K562 (cell line): ENCODE measurements around the gene EDRF1. TPM values are rescaled to one million over a fixed set of nuclear protein-coding genes. Genes with fewer than 3 reads are reported as not detected.

Source experiments
- AFF1 ChIP-seq, 2 experiments: fragments of 450-650 bp; IDR thresholded peaks; 2 replicates each; pipeline ENCODE4 v1.6.1; 2018; ENCODE audit warnings: mild to moderate bottlenecking in 2 of 2, low read depth in 1 of 2; ENCODE audit not compliant: partially characterized antibody in 2 of 2
- BRCA1 ChIP-seq, 2 experiments: fragments of 450-650 bp in 1 of 2; sonication (generic) in 1 of 2; formaldehyde crosslinking in 1 of 2; IDR thresholded peaks; 2 replicates each; pipeline versions ENCODE4 v1.5.0 to v1.6.1; 2017 to 2020; ENCODE audit warnings: mild to moderate bottlenecking in 1 of 2, missing genetic modification reagents in 1 of 2
- CCNT2 ChIP-seq: IDR thresholded peaks from 2 replicates; pipeline ENCODE4 v1.6.1; 2011; ENCODE audit warnings: borderline replicate concordance, low read depth, mild to moderate bottlenecking, moderate library complexity, mixed read lengths, low read length; ENCODE audit not compliant: insufficient read length; ENCODE audit errors: extremely low read depth
- CTBP1 ChIP-seq: fragments of 450-650 bp; IDR thresholded peaks from 2 replicates; pipeline ENCODE4 v1.6.1; 2016; ENCODE audit warnings: borderline replicate concordance
- E2F1 ChIP-seq: sonication (generic); formaldehyde crosslinking; IDR thresholded peaks from 2 replicates; pipeline ENCODE4 v1.8.1; 2023; ENCODE audit warnings: mild to moderate bottlenecking, missing genetic modification reagents, moderate library complexity
- HDAC2 ChIP-seq: fragments of 450-650 bp; IDR thresholded peaks from 2 replicates; pipeline ENCODE4 v1.6.1; 2016; ENCODE audit warnings: mild to moderate bottlenecking
- KDM5B ChIP-seq: fragments of 200-600 bp; sonication (generic); IDR thresholded peaks from 2 replicates; pipeline ENCODE4 v1.6.1; 2012; ENCODE audit warnings: low read depth, mild to moderate bottlenecking, moderate library complexity, low read length, control low read depth, inconsistent platforms; ENCODE audit not compliant: insufficient replicate concordance
- MAZ ChIP-seq, 2 experiments: fragments of 450-650 bp in 1 of 2; sonication (generic) in 1 of 2; formaldehyde crosslinking; IDR thresholded peaks in 1 of 2; conservative IDR thresholded peaks in 1 of 2; 2 replicates each; pipeline versions ENCODE4 v1.4.0 to v1.5.0; 2020; ENCODE audit warnings: mild to moderate bottlenecking in 1 of 2, missing genetic modification reagents in 1 of 2
- PHTF2 ChIP-seq: fragments of 250-450 bp; sonication (Bioruptor Pico); IDR thresholded peaks from 2 replicates; pipeline ENCODE4 v1.5.0; 2021; ENCODE audit warnings: mild to moderate bottlenecking
- POLR2H ChIP-seq: IDR thresholded peaks from 2 replicates; pipeline ENCODE4 v1.6.1; 2016; ENCODE audit warnings: missing genetic modification characterization, low read depth, mild to moderate bottlenecking, control low read depth, missing compliant biosample characterization, moderate library complexity
- PURB ChIP-seq: sonication (generic); formaldehyde crosslinking; IDR thresholded peaks from 2 replicates; pipeline ENCODE4 v1.9.0; 2021; ENCODE audit warnings: low read depth, mild to moderate bottlenecking, missing genetic modification reagents
- RBFOX2 ChIP-seq: fragments of 200-400 bp; formaldehyde crosslinking; IDR thresholded peaks from 2 replicates; pipeline ENCODE4 v1.6.1; 2017; ENCODE audit warnings: low read depth, mild to moderate bottlenecking, low read length, moderate library complexity
- SUPT5H ChIP-seq: fragments of 450-650 bp; IDR thresholded peaks from 2 replicates; pipeline ENCODE4 v1.6.1; 2016
- ZNF764 ChIP-seq: fragments of 250-450 bp; sonication (Bioruptor Pico); IDR thresholded peaks from 2 replicates; pipeline ENCODE4 v1.4.0; 2020; ENCODE audit warnings: low read depth, mild to moderate bottlenecking, moderate library complexity
- polyA plus RNA-seq, 8 experiments: library from polyadenylated mRNA; depleted of rRNA in 4 of 8; stranded (reverse) in 5 of 8; unstranded in 3 of 8; fragments of >200 nt; fragmentation: Nextera tagmentation in 2 of 8; fragmentation: Illumina TruSeq in 1 of 8; extraction: Ambion mirVana in 2 of 8; extraction: Trizol in 1 of 8; gene quantifications; 2 replicates each; pipeline versions ENCODE4 v1.2.1 to v1.2.3, GENCODE V29; 2011 to 2014; ENCODE audit warnings: inconsistent platforms in 1 of 8, missing spikeins in 1 of 8
- total RNA-seq, 7 experiments: library from RNA; depleted of rRNA in 6 of 7; stranded (reverse); fragments of >200 nt in 6 of 7; fragmentation: Illumina TruSeq in 2 of 7; extraction: Trizol in 2 of 7; gene quantifications; 2 replicates each; pipeline versions ENCODE4 v1.2.1 to v1.2.3, GENCODE V29; 2011 to 2021; ENCODE audit warnings: low replicate concordance in 1 of 7
- TF ChIP-seq, protein P1 (sequence below), 2 experiments: fragments of 450-650 bp; conservative IDR thresholded peaks; 2 replicates each; pipeline ENCODE4 v1.6.1; 2017; ENCODE audit warnings: mild to moderate bottlenecking in 2 of 2, moderate library complexity in 2 of 2
- TF ChIP-seq, protein P2 (sequence below): fragments of 450-650 bp; IDR thresholded peaks from 2 replicates; pipeline ENCODE4 v1.6.1; 2016; ENCODE audit warnings: borderline replicate concordance

Gene EDRF1
- total and polyA plus RNA-seq, 9 of the 15 experiments (the other 6 are each of a cell fraction or from before 2014, with no cell fraction given): 7.6 to 26.0 (median 18.6) TPM

DNA sequence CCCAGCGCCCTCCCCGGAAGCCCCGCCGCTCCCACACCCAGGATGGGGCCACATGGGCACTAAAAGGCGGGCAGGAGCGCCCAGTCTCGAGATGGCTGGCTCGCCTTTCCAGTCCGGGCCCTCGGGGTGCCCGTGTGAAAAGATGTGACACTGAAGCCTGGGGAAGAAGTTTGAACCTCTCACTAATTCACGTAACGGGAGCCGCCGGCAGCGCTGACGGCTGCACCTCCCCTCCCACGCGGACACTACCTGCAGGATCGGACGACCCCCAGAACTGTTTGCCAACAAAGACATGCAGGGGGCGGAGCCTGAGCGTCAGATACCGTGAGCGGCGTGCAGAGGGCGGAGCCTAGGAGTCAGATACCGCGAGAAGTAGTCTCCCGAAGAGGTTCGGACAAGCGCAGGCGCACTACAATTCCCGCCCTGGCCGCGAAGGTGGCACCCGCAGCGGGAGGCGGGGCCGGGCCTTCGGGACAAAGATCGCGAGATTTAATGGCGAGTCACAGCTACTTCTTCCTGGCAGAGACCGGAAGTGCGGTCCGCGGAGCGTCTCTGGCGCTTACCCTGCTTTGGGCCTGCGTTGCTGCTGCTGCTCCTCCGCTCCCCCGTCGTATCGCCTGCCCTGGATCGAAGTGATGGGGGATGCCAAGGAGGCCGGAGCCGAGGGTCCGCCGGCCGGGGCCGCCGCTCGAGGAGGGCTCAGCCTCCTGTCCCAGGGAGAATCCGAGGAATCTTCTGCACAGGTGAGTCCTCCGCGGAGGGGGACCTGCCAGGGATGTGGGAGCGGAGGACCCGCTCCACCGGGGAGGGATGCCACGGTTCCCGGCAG, at the start of gene EDRF1 (continued):
- TF ChIP-seq, protein P1, sequence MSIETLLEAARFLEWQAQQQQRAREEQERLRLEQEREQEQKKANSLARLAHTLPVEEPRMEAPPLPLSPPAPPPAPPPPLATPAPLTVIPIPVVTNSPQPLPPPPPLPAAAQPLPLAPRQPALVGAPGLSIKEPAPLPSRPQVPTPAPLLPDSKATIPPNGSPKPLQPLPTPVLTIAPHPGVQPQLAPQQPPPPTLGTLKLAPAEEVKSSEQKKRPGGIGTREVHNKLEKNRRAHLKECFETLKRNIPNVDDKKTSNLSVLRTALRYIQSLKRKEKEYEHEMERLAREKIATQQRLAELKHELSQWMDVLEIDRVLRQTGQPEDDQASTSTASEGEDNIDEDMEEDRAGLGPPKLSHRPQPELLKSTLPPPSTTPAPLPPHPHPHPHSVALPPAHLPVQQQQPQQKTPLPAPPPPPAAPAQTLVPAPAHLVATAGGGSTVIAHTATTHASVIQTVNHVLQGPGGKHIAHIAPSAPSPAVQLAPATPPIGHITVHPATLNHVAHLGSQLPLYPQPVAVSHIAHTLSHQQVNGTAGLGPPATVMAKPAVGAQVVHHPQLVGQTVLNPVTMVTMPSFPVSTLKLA (conservative IDR thresholded peaks at IDR 0.05): peak; percentile 81 to 85
- TF ChIP-seq PURB (no peak), ZNF764 (CRISPR knock-in tag) (no peak), MAZ (CRISPR knock-in tag; conservative IDR thresholded peaks at IDR 0.05 in 1 of 2, IDR thresholded peaks at IDR 0.05 in 1 of 2) (peak; percentile 21 to 61; a peak in 3 of 4 replicates), E2F1 (CRISPR knock-in tag) (0 out of 2 replicates have a peak, but pooled peaks have one; percentile 61), BRCA1 (IDR thresholded peaks at IDR 0.05) (no peak), BRCA1 (CRISPR knock-in tag; IDR thresholded peaks at IDR 0.05) (no peak), AFF1 (IDR thresholded peaks at IDR 0.05; ENCODE audit: low read depth in 1 of 2, partially characterized antibody in 2 of 2) (no peak), CTBP1 (peak; percentile 62), RBFOX2 (peak; percentile 94), PHTF2 (no peak), SUPT5H (peak; percentile 86), CCNT2 (peak; percentile 42), HDAC2 (peak; percentile 10; the same call in 1 of the 2 replicates), POLR2H (tag) (peak; percentile 48), KDM5B (peak; percentile 95)
- TF ChIP-seq, protein P2, sequence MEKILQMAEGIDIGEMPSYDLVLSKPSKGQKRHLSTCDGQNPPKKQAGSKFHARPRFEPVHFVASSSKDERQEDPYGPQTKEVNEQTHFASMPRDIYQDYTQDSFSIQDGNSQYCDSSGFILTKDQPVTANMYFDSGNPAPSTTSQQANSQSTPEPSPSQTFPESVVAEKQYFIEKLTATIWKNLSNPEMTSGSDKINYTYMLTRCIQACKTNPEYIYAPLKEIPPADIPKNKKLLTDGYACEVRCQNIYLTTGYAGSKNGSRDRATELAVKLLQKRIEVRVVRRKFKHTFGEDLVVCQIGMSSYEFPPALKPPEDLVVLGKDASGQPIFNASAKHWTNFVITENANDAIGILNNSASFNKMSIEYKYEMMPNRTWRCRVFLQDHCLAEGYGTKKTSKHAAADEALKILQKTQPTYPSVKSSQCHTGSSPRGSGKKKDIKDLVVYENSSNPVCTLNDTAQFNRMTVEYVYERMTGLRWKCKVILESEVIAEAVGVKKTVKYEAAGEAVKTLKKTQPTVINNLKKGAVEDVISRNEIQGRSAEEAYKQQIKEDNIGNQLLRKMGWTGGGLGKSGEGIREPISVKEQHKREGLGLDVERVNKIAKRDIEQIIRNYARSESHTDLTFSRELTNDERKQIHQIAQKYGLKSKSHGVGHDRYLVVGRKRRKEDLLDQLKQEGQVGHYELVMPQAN: peak; percentile 63; the same call in 1 of the 2 replicates
